HG03045 (cell line): ENCODE results near the gene SFXN3.

Experiments
- ATAC-seq: cut with Tn5 transposase; IDR thresholded peaks from one replicate; pipeline ENCODE4 v1.9.1; 2021; ENCODE audit warnings: mild to moderate bottlenecking, moderate library complexity; ENCODE audit not compliant: unreplicated experiment

Gene SFXN3

DNA sequence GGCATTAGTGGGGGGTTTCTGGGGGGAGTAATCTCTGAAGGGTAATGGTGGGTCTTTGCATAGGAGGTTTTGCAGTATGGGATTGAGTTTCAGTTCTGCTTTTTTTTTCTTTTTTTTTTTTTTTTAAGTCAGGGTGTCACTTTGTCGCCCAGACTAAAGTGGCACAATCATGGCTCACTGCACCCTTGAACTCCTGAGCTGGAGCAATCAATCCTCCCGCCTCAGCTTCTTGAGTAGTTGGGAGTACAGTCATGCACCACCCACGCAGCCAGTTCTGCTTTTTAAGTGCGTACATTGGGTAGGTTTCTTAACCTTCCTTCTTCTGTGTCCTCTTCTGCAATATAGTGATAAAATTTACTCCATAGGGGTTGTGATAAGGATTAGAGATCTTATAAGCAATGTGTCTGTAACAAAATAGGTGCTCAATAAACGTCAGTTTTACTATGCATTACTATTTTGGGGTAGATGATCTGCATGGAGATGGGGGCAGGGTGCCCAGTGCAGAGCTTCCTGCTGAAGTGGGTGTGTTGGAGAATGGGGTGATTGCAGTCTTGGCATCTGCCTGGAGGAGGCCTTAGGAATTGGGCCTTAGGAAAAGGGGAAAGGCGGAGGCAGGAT is 40.3 kb downstream of the SFXN3 start:
- ATAC-seq = no peak

GRCh38 chr10:101071885-101072433 is 40.9 kb downstream of the SFXN3 start:
- ATAC-seq = no peak

GRCh38 chr10:101072923-101073322 is 41.9 kb downstream of the SFXN3 start:
- no peak for ATAC-seq

DNA sequence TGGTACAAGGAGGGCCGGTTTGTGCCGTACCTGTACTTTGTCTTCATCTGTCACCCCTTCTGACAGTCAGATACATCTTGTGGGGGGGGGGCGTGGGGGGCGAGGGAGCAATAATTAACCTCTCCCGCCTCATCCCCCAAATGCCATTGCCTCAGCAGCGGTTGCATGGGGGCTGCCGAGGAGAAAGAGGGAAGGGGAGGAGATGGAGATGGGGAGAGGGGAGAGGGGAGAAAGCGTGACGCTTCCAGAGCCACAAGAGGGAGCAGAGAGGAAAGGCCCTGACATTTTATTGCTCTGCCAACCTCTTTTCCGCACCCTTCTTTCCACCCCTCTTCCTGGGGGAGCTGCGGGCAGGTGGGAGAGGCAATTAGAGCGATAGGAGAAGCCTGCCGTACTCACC is 42.6 kb downstream of the SFXN3 start:
- no peak for ATAC-seq

- ATAC-seq = no peak
Observed at GRCh38 chr10:101075775-101076174, 44.7 kb downstream of the SFXN3 start.

GRCh38 chr10:101076630-101077029 is 45.6 kb downstream of the SFXN3 start:
- no peak for ATAC-seq

- no peak for ATAC-seq
Observed at GRCh38 chr10:101079874-101080273, 48.8 kb downstream of the SFXN3 start.

DNA sequence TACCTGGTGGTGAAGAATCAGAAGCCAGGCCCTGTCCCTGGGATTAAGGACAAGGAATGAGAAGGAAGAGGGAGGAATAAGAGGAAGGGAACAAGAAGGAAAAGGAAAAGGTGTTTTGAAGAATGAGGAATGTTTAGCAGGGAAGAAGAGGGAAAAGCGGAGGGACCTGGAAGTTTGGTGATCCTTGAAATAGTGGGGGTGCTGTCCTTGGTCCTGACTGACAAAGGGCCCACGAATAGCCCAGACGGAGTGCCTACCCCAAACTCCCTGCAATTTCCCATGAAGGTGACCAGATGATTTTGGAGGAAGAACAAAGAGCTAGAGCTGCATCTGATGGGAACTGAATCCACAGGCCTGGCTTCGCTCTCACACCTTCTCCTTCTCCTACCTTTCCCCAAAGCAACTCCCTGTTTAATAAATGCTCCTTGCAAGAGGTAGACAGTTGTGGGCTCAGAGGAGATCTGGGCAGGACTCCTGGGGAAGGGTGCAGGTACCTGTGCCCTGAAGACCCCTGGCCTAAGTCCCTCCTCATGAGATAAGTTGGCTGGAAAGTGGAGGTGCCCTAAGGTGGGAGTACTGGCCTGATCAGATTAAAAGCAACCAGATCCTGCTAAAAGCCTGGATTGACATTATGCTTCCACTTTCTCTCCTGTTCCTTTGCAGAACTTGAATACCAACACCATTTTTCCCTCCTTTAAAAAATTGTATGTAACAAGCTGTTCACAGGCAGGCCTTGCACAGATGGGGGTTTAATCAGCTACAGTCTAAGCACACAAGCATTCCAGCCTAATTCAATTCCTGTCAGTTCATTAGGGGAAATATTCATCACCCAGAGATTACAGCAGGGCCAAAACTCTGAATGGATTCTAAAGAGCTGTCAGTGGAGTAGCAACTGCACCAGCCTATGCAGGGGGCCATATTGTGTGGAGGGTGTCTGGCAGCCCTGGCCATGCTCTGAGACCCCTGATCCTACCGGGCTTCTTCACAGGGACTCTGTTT is 50.2 kb downstream of the SFXN3 start:
- ATAC-seq = no peak

- no peak for ATAC-seq
Observed at GRCh38 chr10:101085846-101086245, 54.8 kb downstream of the SFXN3 start.

DNA sequence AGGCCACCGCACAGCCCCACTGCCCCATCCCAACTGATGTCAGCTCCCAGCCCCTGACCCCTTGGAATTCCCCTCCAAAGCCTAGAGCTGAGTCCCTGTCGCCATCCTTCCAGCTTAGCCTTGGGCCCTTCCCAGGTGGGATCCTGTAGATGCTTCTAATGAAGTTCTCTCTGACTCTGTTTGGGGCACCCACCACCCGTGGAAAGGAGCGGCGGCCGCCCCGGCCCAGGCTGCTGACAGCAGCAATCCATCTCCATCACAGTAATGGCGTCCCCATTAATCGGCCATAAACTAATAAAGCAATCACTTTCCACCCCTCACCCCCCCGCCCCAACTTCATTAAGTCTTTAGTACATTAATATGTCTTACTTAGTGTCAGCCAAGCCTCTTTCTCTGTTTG is 56.3 kb downstream of the SFXN3 start:
- ATAC-seq = no peak

- no peak for ATAC-seq
Observed at GRCh38 chr10:101087965-101088364, 56.9 kb downstream of the SFXN3 start.

DNA sequence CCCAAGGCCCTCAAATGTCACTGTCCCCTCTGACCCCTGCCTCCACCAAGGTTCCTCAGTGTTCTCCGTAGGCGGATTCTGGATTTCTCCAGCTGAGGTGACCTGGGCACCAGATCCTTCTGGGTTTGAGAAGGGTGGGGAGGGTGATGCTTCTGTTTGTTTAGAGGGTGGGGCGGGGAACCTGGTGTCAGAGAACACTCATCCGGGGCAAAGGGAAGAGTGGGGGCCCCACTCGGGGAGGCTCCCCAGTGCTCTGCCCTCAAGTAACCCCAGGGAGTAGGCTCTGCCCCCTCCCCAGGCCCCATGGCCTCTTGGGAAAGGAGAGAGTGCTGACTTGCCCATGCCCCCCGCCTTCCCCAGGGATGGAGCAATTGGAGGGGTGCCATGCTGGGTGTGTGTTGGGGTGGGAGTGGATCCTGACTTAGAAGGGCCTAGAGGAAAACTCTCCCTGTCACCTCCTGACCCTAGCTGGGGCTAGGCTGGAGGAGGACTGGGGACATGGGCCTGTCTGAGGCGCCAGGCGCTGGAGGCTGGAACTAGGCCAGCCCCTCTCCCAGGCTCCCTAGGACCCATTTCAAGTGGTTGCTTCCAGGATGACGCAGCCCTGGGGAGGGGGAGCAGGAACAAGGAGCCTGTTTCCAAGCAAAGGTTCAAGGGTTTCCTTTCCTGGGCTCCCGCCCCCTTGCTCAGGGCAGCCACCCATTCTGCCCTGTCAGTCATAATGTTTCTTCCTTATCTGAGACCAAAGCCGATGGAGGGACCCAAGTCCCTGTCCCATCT is 58.7 kb downstream of the SFXN3 start:
- ATAC-seq = no peak

DNA sequence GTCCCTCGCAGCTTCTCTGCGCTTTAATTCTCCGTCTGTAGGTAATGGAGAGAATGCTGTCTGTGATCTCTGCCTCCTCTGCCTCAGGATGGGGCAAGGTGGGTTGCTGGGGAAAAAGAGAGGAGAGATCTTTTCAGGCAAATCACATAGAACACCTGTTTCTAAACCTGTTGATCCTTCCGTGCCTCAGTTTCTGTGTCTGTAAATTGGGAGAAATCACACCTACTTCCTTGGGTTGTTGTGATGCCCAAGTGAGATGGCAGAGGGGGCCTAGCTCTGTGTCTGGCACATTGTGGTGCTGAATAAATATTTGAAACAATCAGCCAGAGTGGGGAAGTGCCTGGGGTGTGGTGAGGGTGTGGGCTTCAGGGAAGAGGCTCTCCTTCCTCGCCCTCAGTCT is 59.6 kb downstream of the SFXN3 start:
- no peak for ATAC-seq
